Lower leg skin (tissue), 3 donors: ENCODE results near the gene COMT.

ENCODE experiments used
- POLR2A ChIP-seq, 2 donors: fragments of 450-650 bp; IDR thresholded peaks; one replicate each; pipeline ENCODE4 v1.6.1; 2016 to 2017; ENCODE audit warnings: antibody characterized with exemption in 2 of 2, mild to moderate bottlenecking in 1 of 2, moderate library complexity in 1 of 2
- TF ChIP-seq, protein P1 (sequence below), 3 donors: fragments of 450-650 bp; IDR thresholded peaks; one replicate each; pipeline ENCODE4 v1.5.1; 2016; ENCODE audit warnings: antibody characterized with exemption in 3 of 3, mild to moderate bottlenecking in 3 of 3, moderate library complexity in 2 of 3

DNA sequence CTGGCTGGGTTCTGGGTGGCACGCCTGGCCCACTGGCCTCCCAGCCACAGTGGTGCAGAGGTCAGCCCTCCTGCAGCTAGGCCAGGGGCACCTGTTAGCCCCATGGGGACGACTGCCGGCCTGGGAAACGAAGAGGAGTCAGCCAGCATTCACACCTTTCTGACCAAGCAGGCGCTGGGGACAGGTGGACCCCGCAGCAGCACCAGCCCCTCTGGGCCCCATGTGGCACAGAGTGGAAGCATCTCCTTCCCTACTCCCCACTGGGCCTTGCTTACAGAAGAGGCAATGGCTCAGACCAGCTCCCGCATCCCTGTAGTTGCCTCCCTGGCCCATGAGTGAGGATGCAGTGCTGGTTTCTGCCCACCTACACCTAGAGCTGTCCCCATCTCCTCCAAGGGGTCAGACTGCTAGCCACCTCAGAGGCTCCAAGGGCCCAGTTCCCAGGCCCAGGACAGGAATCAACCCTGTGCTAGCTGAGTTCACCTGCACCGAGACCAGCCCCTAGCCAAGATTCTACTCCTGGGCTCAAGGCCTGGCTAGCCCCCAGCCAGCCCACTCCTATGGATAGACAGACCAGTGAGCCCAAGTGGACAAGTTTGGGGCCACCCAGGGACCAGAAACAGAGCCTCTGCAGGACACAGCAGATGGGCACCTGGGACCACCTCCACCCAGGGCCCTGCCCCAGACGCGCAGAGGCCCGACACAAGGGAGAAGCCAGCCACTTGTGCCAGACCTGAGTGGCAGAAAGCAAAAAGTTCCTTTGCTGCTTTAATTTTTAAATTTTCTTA is 27.8 kb downstream of the COMT start:
- no peak for TF ChIP-seq POLR2A (IDR thresholded peaks at IDR 0.05)
- TF ChIP-seq, protein P1, sequence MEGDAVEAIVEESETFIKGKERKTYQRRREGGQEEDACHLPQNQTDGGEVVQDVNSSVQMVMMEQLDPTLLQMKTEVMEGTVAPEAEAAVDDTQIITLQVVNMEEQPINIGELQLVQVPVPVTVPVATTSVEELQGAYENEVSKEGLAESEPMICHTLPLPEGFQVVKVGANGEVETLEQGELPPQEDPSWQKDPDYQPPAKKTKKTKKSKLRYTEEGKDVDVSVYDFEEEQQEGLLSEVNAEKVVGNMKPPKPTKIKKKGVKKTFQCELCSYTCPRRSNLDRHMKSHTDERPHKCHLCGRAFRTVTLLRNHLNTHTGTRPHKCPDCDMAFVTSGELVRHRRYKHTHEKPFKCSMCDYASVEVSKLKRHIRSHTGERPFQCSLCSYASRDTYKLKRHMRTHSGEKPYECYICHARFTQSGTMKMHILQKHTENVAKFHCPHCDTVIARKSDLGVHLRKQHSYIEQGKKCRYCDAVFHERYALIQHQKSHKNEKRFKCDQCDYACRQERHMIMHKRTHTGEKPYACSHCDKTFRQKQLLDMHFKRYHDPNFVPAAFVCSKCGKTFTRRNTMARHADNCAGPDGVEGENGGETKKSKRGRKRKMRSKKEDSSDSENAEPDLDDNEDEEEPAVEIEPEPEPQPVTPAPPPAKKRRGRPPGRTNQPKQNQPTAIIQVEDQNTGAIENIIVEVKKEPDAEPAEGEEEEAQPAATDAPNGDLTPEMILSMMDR (IDR thresholded peaks at IDR 0.05) = no peak
